ENCODE data around the gene MTCH1. TPM values are rescaled to one million over a fixed set of nuclear protein-coding genes. Genes with fewer than 3 reads are reported as not detected.

The MTCH1 gene
- total RNA-seq, 1 experiment from 2014 or later: 161 TPM

GRCh38 chr6:36976931-36977330 is 9.1 kb downstream of the MTCH1 start (continued):
- TF ChIP-seq EZH2phosphoT487 (IDR thresholded peaks at IDR 0.05; ENCODE audit: borderline replicate concordance) (no peak), CBX3 (IDR thresholded peaks at IDR 0.05; ENCODE audit: low read depth) (no peak), RAD21 (IDR thresholded peaks at IDR 0.05; ENCODE audit: low read depth) (no peak), JUND (IDR thresholded peaks at IDR 0.05) (no peak)

- ChIA-PET POLR2A (no interaction called here), RAD21 (ENCODE audit: low non-redundant PET in 1 of 2, low total read pairs in 2 of 2, uncharacterized antibody in 2 of 2, unreplicated experiment in 2 of 2) (no interaction called here), CTCF (no interaction called here)
- Histone ChIP-seq H3K9me2 (ENCODE audit: insufficient read depth) (no peaks in the 10 kb centered on the region), H4K20me1 (ENCODE audit: insufficient read depth) (no peaks in the 10 kb centered on the region; the same call in 1 of the 2 replicates), H3K4me2 (ENCODE audit: low read length) (no peak overlapping the region), H3K27me3 (ENCODE audit: insufficient read depth, low read length) (no peaks in the 10 kb centered on the region), H3K36me3 (ENCODE audit: control insufficient read depth in 1 of 2, insufficient read depth in 2 of 2, low read length in 2 of 2) (peaks cover 55 to 84% of the 10 kb centered on the region in 2 experiments), H3K4me1 (ENCODE audit: control insufficient read depth in 1 of 2, insufficient read depth in 2 of 2, low read length in 2 of 2) (no peaks in the 10 kb centered on the region; a peak in 1 of 4 replicates), H3K79me2 (ENCODE audit: insufficient read depth, low read length) (peaks cover 39% of the 10 kb centered on the region), H3K9ac (ENCODE audit: low read length) (no peak overlapping the region), H3K4me3 (replicated peaks in 1 of 2; ENCODE audit: low read depth in 1 of 2, low read length in 2 of 2) (no peak overlapping the region), H2AFZ (ENCODE audit: low read depth, low read length, poor library complexity, severe bottlenecking) (no peak overlapping the region), H3K27ac (ENCODE audit: low read depth, low read length) (no peak overlapping the region), H3K9me3 (ENCODE audit: control insufficient read depth in 1 of 2, insufficient read depth in 1 of 2, low read depth in 1 of 2, low read length in 2 of 2) (no peaks in the 10 kb centered on the region)
- ATAC-seq (no peak), DNase-seq (ENCODE audit: low read depth, low spot score) (no peak)
- no TSS peak for BruUV-seq (replicated peaks)
- no peak for TF ChIP-seq SRF (IDR thresholded peaks at IDR 0.05; ENCODE audit: low read depth)
- TF ChIP-seq YY1 (IDR thresholded peaks at IDR 0.05; ENCODE audit: extremely low read depth, insufficient replicate concordance, low read depth, low read length): no peak
- no peak for TF ChIP-seq ELF1 (IDR thresholded peaks at IDR 0.05; ENCODE audit: borderline replicate concordance, low read depth)
- no peak for TF ChIP-seq ZNF274 (IDR thresholded peaks at IDR 0.05; ENCODE audit: low read depth, low read length)
- TF ChIP-seq CTCF (IDR thresholded peaks at IDR 0.05 in 2 of 3, conservative IDR thresholded peaks at IDR 0.05 in 1 of 3; ENCODE audit: borderline replicate concordance in 1 of 3, insufficient read depth in 1 of 3, low read depth in 2 of 3, low read length in 2 of 3): no peak
- no peak for TF ChIP-seq EZH2phosphoT487 (IDR thresholded peaks at IDR 0.05; ENCODE audit: borderline replicate concordance)
- intact Hi-C loops (cut with micrococcal nuclease): no loop called here
Observed at GRCh38 chr6:36976509-36976908, 9.5 kb downstream of the MTCH1 start.

Measured in HCT116 (cell line).